NCI-H510A (cell line): ENCODE measurements around the gene MAPK7.
A peak's percentile ranks its signal among the peaks of the same experiment; 100 is the strongest.

ENCODE experiments used
- DNase-seq: peaks from one replicate; lab custom pipeline; 2025; lab: John Stamatoyannopoulos, UW

MAPK7 gene

DNA sequence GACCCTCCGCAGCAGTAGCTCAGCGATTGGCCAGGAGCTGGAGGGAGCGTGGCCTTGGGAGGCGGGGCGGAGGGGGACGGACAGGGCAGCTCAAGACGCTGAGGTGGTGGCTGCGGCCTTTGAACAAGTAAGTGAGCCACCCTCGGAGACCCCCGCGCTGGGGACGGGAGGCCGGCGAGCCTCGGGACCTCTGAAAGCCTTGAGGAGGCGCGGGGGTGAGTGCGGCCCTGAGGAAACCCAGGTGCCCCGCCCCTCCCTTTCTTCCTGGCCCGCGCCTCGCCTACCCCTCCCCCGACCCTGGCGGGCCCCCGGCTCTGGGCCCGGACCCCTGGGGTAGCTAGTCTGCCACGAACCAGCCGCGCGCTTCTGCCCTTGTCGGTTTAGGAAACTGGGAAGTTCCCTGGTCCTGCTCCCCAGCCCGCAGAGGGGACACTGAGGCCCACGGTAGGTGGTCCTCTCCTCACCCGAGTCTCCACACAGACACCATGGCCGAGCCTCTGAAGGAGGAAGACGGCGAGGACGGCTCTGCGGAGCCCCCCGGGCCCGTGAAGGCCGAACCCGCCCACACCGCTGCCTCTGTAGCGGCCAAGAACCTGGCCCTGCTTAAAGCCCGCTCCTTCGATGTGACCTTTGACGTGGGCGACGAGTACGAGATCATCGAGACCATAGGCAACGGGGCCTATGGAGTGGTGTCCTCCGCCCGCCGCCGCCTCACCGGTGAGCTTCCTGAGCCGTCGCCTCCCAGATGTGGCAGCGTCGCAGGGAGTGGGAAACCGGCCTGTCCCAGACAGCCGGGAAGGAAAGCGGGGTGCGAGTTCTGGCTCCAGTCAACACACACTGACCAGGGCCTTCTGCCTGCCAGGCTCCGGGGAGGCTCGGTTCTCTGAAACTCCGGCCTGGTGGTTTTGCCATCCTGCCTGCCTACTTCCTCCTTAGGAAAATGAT lies at the start of gene MAPK7:
Gene MAPK7 (plus strand): TSS at position 83 of the 945 bp plus-strand sequence. CDS start 403 bp downstream, at position 486.
- no peak for DNase-seq

DNA sequence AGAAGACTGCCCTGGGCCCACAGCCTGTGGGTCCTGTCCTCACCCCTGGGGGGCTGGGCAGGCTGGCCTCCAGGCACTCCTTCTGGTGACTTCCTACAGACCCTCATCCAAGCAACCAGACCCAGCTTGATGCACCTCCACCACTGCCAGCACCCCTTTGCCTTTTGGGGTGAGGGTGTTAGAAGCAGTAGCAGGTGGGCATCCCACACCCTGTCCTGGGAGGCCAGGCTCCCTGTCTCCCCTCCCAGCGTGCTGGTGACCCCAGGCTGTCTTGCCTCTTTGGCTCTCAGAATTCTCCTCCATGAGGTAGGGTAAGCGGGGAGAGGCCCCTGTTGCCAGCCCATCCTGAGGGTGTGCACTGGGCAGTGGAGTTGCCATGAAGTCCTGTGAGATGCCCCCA lies 49.2 kb upstream of the MAPK7 start:
- DNase-seq, result no peak

DNA sequence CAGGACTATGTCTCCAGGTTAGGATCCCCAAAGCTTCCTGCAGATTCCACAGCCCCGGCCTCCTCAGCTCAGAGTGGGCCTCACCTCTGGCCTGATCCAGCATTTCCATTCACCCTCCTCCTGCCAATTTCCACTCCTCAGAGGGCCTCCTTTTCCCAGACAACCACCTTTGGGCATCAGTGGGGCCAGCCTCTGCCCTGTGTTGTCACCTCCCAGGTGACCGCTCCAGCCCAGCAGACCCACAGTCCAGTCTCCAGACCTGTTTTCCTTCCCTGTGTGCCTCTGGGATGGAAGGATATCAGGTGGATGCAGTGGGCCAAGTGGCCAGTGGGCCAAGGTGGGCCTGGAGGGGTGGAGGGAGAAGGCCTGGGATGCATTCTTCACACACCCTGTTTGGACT lies 48.5 kb upstream of the MAPK7 start:
- no peak for DNase-seq

DNA sequence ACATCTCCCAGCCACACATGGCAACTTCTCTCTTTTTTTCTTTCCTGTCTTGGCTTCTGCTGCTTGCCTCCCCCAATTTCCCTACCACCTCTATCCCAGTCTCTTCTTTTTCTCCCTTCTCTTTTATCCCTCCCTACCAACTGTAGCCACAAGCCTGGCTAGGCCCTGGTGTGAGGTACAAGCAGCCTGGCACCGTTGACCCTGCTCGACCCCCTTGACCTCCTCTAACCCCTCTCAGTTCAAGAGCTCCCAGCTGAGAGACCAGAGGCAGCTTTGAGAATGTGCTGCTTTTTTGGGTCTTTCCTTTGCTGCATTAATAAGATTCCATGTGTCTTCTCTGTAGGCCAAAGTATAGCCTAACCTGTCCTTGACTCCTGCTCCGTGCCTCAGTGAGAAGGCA lies 48.0 kb upstream of the MAPK7 start:
- DNase-seq, result no peak

DNA sequence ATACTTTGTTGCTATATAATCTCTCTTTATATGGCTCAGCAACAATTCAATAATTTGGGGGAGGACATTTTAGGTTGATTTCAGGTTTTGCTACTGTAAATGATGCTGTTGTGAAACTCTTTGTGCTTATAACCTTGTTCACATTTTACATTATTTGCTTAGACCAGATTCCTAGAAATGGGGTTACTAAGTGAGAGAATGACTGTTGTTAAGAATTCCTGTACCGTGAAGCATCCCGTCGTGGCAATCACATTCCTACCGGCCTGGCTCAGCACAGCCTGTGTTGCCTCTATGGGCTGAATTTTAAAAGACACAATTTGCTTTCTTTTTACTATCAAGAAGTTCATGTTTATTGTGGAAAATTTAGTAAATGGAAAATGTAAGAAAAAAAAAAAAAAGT lies 47.2 kb upstream of the MAPK7 start:
- no peak for DNase-seq

DNA sequence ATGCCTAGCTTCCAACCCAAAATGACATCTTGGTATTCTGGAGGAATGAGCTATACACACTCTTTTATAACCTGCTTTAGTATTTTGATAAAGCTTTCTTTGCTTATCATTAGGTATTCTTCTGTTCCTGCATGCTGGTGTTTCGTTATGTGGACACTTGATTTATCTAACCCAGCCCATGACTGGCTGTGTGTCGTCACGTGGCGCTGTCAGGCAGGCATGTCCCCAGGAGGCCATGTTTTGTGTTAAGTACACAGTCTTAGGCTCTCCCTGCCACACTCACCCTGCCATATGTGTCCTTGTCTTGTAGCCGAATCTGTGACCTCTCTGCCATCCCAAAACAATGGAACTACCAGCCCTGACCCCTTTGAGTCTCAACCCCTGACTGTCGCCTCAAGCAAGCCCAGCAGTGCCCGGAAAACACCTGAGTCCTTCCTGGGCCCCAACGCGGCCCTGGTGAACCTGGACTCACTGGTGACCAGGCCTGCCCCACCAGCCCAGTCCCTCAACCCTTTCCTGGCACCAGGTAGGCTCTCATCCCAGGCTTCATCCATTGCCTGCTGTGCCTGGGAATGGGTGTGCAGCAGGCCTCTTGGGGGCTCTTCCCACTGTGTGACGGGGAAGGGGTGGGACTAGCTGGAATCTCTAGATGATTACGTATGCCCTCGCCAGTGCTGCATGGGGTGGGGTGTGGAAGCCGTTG lies 46.6 kb upstream of the MAPK7 start:
- no peak for DNase-seq

DNA sequence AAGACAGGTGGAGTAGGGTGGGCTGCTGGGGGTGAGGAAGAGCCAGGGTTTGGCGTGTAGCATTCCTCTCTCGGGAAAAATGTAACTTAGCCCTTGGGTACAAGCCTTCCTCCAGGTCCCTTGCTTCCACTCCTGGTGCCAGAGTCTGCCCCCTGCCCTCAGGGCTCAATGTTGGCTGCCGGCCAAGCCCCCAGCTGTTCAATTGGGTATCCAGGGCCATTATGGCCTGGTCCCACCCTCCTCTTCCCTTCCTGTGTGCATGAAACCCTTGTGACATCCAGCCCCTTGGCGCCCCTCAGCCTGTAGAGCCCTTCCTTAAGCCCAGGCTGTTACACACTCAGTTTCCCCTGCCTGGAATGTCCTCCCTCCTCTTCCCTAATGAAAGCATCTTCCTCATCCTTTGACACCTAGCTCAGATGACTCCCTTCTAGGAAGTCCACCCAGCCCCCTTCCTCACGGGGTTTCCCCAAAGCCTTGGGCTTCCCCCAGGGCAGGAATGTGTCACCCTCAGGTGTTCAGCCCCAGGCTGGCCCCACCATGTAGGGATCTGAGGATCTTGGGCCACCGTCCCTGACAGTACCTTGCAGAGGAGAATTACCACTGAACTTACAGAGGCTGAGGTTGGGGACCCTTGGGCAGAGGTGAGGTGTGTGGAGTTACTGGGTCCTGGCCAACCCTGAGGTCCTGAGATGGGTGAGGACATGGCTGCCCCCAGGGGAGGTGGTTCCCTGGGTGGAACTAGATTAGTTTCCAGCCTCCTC lies 45.7 kb upstream of the MAPK7 start:
- no peak for DNase-seq

DNA sequence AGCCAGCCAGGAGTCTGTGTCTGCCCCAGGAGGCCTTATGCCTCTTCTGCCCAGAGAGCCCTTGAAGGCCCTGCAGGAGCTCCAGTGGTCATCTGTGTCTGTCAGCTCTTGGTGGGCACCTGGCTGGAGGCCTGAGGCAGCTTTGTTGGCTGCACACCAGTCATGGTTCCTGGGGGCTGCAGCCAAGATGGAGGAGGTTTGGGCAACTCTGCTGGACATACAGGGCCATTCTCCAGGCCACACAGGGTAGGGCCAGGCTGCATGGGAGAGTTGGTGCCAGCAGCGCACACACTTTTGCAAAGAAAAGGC lies 45.2 kb upstream of the MAPK7 start:
- no peak for DNase-seq

DNA sequence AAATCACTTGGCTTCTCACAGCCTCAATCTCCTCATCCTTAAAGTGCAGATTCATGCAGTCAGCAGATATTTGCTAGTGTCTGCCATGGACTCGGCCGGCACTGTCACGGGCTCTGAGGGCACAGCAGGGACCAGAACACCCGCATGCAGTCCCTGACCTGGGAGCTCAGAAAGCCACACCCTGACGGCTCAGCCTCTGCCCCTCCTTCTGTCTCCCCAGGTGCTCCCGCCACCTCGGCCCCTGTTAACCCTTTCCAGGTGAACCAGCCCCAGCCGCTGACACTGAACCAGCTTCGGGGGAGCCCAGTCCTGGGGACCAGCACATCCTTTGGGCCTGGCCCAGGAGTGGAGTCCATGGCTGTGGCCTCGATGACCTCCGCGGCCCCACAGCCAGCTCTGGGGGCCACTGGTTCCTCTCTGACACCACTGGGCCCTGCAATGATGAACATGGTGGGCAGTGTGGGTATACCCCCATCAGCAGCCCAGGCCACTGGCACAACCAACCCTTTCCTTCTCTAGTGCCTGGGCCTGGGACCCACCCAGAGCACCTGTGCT lies 44.5 kb upstream of the MAPK7 start:
- no peak for DNase-seq

DNA sequence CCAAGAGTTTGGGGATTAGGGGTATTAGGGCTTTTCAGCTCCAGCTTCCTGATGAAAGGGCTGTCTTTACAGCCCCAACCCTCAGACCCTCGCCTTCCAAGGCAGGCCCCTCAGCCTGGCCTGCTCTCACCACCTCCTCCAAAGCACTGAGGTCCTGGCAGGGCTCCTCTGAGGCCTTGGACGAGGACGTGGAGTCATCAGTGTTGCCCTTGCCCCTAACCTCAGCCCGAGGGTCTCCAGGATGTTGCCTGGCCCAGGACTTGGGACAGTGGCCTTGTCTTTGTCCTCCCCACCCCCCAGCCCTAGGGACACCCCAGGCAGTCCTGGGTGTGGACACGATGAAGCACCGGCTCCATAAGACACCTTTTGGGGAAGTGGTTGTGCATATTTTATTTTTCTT lies 44.0 kb upstream of the MAPK7 start:
- no peak for DNase-seq

DNA sequence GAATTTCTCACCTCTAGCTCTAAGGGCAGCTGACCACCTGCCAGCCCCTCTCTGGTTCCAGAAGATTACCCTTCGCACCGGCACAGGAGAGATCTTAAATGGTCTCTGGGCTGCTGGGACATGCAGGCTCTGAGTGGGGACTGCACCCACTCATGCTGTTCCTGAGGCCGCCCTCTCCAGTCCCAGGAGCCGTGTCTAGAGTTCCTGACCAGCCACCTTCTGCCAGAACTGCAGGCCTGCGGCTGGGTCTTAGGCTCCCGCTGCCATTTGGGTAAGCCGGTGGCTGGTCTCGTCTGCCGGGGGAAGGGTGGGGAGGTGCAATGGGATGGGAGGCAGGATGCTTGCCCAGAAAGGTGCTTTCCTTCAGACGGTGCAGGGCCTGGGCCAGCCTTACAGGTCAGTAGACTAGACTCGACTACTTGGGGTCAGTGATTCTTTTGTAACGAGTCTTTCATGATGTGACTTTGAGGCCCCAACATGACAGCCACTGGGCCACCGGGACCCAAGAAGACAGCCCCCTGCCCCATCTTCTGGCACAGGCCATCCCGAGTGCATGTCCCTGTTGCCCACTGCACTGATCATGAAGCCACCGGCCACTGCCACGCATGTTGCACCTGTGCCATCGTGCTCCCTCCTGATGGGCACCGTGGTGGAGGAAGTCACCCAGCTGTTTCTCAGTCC lies 42.2 kb upstream of the MAPK7 start:
- DNase-seq, result no peak

DNA sequence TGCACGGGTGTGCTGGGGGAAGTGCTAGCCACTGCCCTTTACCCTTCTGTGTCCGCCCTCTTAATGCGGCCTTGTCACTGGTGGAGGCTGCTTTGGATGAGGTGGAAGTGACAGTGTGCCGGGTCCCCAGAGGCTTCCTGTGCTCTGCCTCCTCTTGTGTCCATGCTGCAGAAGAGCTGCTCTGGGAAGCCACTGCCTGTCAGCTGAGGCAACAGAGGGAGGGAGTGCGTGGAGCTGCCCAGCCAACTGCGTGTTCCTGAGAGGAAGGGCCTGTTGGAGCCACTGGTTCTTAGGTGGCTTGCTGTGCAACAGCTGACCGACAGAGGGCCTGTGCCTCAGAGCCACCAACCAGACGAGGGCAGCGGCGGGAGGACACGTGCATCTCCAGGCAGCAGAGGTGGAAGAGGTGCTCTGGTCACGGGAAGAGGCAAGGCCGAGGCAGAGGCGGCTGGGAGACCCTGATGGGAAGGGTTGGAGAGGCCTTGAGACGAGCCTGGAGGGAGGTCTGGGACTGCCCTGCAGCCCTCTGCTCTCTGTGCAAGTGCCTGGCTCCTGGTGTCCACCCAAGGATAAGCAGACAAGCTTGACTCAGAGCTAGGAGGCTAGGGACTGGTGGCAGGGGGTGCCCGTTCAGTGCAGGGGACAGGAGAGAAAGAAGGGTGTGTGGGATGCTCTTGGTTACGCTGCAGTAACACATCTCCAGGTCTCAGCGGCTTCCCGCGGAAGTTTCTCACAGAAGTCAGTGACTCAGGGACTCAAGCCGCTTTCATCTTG lies 41.2 kb upstream of the MAPK7 start:
- no peak for DNase-seq

DNA sequence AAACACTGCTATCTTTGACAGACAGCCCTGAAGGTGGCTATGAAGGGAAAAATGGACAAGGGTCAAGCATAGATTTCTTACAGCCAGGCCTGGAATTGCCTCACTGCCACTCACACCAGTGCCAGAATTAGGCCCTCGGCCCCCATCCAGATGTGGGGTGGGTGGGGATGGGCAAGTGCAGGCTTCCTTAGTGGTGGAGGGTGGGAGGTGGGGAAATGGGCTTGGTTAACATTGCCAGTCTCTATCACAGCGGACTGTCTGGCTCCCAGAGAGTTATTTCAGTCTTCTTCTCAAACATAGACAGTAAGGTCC lies 40.6 kb upstream of the MAPK7 start:
- no peak for DNase-seq

DNA sequence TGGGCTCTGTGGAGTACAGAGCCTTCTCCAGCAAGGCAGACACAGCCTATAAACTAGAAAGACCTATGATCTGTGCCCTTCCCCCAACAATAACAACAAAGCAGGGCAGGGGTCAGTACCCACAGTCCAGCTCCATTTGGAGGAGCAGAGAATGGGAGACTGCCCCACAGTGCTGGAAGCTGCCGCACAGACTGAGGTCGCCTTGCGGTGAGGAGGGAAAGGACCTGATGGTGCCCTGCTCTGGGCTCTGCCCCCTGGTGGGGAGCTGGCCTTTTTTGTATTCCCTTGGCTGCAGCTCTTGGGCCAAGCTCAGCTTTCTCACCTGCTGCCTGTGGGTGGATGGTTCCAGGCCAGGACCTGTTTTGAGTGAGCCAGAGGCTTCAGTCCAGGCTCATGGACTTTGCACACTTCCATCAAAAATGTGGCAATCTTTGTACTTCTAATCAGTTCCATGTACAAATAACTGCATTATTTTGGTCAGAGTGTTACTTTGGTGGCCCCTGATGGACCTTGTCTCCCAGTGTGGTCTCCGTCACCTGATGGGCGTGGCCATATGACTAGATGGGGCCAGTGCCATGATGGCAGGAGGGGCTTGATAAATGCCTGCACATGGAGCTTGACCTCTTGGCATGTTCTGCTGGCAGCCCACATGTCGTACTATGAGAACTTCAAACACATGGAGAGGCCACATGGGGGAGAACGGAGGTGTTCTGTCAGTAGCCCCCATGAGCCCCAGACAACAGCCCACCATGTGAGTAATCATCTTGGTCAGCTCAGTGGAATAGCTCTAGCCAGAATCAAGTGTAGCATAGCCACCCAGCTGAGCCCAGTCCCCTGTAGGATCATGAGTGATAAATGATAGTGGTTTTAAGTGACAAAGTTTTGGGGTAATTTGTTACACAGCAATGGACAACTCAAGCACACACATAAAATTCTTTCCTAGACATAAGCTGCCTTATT lies 40.0 kb upstream of the MAPK7 start:
- DNase-seq, result peak; percentile 34

DNA sequence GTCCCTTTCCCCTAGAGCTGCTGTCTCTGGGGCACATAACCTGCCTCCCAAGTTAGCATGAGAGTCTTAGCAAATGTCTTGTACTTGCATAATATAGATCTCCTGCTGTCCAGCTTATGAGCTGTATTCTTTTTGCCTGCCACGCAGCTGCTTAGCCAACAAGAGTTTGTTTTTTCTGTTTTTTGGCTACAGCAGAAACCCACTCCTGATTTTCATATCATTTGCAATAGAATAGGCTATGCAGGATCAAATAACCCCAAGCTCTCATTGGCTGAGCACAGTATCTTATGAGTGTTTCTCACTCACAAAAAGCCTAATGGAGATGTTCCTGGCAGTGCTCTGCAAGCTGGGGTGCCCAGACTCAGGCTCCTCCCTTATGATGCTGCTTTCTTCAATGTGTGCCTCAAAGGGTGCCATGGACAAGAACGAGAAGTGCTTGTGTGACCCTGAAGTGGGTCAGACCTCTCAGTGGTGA lies 38.9 kb upstream of the MAPK7 start:
- DNase-seq, result no peak

DNA sequence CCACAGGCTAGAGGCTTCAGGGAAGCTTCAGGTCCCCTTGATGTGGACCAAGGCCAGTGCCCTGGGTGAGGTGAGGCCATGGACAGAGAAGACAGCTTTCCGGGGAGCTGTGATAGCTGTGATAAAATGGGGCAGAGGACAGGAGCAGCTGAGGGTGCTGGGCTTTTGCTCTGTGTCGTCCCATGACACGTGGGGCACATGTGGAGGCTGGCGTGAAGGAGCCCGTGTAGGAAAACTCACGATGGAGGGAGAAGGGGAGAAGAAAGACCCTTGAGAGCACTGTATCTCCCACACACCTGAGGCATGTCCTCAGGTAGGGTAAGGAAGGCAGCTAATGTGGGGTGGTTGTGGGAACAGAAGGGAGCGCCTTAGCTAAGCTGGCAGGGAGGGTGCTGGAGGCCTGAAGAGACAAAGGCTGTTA lies 37.1 kb upstream of the MAPK7 start:
- DNase-seq, result no peak

DNA sequence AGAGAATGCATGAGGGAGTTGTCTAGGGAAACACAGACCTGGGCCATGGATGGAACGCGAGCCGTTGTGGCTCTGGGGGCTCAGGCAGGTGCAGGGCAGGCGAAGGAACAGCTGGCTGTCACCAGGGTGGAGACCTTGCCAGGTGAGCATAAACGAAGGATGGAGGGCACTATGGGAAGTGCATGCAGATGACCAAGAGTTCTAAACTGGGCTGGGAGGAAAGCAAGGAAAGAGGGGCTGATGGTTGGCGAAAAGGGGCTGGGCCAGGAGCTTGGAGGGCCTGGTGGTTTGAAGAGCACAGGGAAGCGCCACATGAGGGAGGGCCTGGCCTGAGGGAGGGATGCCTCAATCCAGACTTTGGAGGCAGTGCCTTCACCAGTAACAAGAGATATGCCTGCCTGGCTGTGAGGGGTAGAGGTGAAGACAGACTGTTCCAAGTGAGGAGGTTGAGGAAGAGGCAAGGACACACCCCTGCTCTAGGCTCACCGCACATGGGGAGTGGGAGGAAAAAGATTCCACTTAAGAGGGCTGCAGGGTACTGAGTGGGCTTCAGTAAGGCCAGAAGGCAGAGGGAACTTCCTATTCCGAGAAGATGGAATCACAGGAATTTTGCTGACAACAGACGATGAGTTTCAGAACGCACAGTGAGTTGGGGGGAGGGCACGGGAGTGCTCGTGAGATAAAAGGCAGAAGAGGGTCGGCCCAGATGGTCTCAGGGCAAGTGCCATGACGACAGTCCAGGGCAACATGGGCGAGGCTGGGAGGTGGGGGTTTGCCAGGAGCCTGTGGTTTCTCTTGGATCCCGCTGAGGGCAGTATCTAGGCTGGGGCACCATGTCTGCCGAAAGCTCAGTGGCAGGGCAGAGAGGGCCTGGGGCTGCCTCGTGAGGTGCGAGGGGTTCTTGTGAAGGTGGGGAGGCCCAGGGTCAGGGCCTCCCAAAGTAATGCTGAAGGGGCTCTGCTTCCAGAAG lies 36.4 kb upstream of the MAPK7 start:
- no peak for DNase-seq

DNA sequence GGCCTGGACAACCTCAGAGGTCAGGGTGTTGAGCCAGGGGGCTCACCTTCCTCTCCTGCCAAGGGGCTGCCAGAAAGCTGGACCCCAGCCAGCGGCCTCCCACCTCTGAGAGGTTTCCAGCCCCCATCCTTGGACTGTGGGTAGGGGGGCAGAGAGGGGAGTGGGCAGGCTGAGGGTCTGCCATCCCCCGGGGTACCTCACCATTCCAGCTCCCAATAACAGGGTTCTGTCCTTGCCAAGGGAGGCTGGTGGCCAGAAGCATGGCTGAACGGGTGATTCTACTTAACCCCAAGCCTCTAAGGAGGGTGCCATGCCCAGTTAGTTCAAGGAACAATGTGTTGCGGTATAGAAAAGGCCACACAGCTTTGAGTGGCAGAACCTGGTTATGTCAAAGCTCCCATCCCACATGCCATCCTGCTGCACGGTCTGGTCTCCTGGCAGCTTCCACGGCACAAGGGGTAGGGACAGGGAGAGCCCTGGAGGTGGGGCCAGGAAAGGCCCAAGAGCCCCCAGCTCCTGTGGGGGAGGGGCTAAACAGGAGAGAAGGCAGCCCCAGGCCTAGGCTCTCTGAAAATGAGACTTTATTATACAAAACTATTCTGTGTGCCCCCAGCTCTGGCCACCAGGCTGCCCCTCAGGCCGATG lies 35.6 kb upstream of the MAPK7 start:
- no peak for DNase-seq
